GM12878 (cell line): ENCODE measurements around the gene SNX8. TPM values are rescaled to one million over a fixed set of nuclear protein-coding genes. Genes with fewer than 3 reads are reported as not detected.

ENCODE experiments used
- ASH2L ChIP-seq: fragments of 300-600, 200-600 bp; sonication (generic); IDR thresholded peaks from 2 replicates; pipeline ENCODE4 v1.6.1; 2017; ENCODE audit warnings: low read depth, mild to moderate bottlenecking, borderline replicate concordance
- BHLHE40 ChIP-seq, 2 experiments: fragments of 450-650 bp in 1 of 2; IDR thresholded peaks; 2 replicates each; pipeline ENCODE4 v1.6.1; 2011 to 2017; ENCODE audit warnings: low read depth in 2 of 2, borderline replicate concordance in 1 of 2, improper control_type of control experiment in 1 of 2, low read length in 1 of 2, mild to moderate bottlenecking in 1 of 2
- BMI1 ChIP-seq: fragments of 450-650 bp; IDR thresholded peaks from 2 replicates; pipeline ENCODE4 v1.6.1; 2016; ENCODE audit warnings: mild to moderate bottlenecking, moderate library complexity, borderline replicate concordance
- EGR1 ChIP-seq, 2 experiments: IDR thresholded peaks; 1 replicate in 1 of 2; 2 replicates in 1 of 2; pipeline ENCODE4 v1.6.1; 2011 to 2012; ENCODE audit warnings: low read depth in 2 of 2, low read length in 2 of 2, borderline replicate concordance in 1 of 2, mild to moderate bottlenecking in 1 of 2, moderate library complexity in 1 of 2
- HDAC6 ChIP-seq: fragments of 200-600 bp; sonication (generic); IDR thresholded peaks from one replicate; pipeline ENCODE4 v1.8.0; 2017; ENCODE audit warnings: antibody characterized with exemption; ENCODE audit not compliant: unreplicated experiment
- IRF4 ChIP-seq: IDR thresholded peaks from 2 replicates; pipeline ENCODE4 v1.6.1; 2011; ENCODE audit warnings: low read depth, low read length
- KDM1A ChIP-seq: fragments of 200-600 bp; sonication (generic); IDR thresholded peaks from 2 replicates; pipeline ENCODE4 v1.6.1; 2016; ENCODE audit warnings: borderline replicate concordance
- MEF2B ChIP-seq: fragments of 450-650 bp; IDR thresholded peaks from 2 replicates; pipeline ENCODE4 v1.6.1; 2018; ENCODE audit warnings: mild to moderate bottlenecking, moderate library complexity; ENCODE audit not compliant: partially characterized antibody, poor library complexity, severe bottlenecking
- MXI1 ChIP-seq: fragments of 150-350 bp; IDR thresholded peaks from 2 replicates; pipeline ENCODE4 v1.6.1; 2011; ENCODE audit warnings: low read depth, mild to moderate bottlenecking, inconsistent platforms, low read length, improper control_type of control experiment
- MYC ChIP-seq: IDR thresholded peaks from 2 replicates; pipeline ENCODE4 v1.6.1; 2011; ENCODE audit warnings: mild to moderate bottlenecking, low read length, moderate library complexity, inconsistent platforms; ENCODE audit not compliant: insufficient read depth, insufficient replicate concordance, insufficient read length, severe bottlenecking
- NBN ChIP-seq: fragments of 450-650 bp; IDR thresholded peaks from 2 replicates; pipeline ENCODE4 v1.6.1; 2016
- PAX5 ChIP-seq: IDR thresholded peaks from 2 replicates; pipeline ENCODE4 v1.6.1; 2011; ENCODE audit warnings: low read depth, low read length, borderline replicate concordance
- POU2F2 ChIP-seq: IDR thresholded peaks from 3 replicates; pipeline ENCODE4 v1.6.1; 2011; ENCODE audit warnings: low read depth, mild to moderate bottlenecking, low read length, borderline replicate concordance
- RBBP5 ChIP-seq: fragments of 200-600 bp; sonication (generic); conservative IDR thresholded peaks from 2 replicates; pipeline ENCODE4 v1.6.1; 2016
- RFX5 ChIP-seq: IDR thresholded peaks from 2 replicates; pipeline ENCODE4 v1.6.1; 2011; ENCODE audit warnings: low read depth, low read length, improper control_type of control experiment
- SUPT20H ChIP-seq: IDR thresholded peaks from 2 replicates; pipeline ENCODE4 v1.6.1; 2011; ENCODE audit warnings: low read depth, mild to moderate bottlenecking, low read length, moderate library complexity, borderline replicate concordance; ENCODE audit not compliant: control insufficient read depth
- TAF1 ChIP-seq: IDR thresholded peaks from 2 replicates; pipeline ENCODE4 v1.6.1; 2011; ENCODE audit warnings: mild to moderate bottlenecking, low read depth, low read length, borderline replicate concordance
- TCF3 ChIP-seq: IDR thresholded peaks from 2 replicates; pipeline ENCODE4 v1.6.1; 2012; ENCODE audit warnings: low read depth, mild to moderate bottlenecking, low read length, borderline replicate concordance; ENCODE audit not compliant: insufficient read depth
- ZNF274 ChIP-seq: IDR thresholded peaks from one replicate; pipeline ENCODE4 v1.8.0; 2011; ENCODE audit not compliant: insufficient read length, insufficient read depth
- polyA plus RNA-seq, 11 experiments: library from polyadenylated mRNA; depleted of rRNA in 4 of 11; unstranded in 6 of 11; stranded (reverse) in 5 of 11; fragments of >200 nt; fragmentation: Nextera tagmentation in 4 of 11; fragmentation: Illumina TruSeq in 1 of 11; extraction: Ambion mirVana in 4 of 11; extraction: Trizol in 1 of 11; gene quantifications; 1 replicate in 1 of 11; 2 replicates in 10 of 11; pipeline versions ENCODE4 v1.2.1 to v1.2.3, GENCODE V29; 2011 to 2016; ENCODE audit warnings: inconsistent platforms in 2 of 11, missing spikeins in 2 of 11, low read depth in 1 of 11
- total RNA-seq, 4 experiments: library from RNA; depleted of rRNA in 3 of 4; stranded (reverse); fragments of >200 nt in 3 of 4; fragmentation: Illumina TruSeq in 1 of 4; extraction: Trizol in 1 of 4; gene quantifications; 2 replicates each; pipeline versions ENCODE4 v1.2.1 to v1.2.3, GENCODE V29; 2013 to 2021
- TF ChIP-seq, protein P1 (sequence below): fragments of 450-650 bp; IDR thresholded peaks from 2 replicates; pipeline ENCODE4 v1.6.1; 2017; ENCODE audit warnings: mild to moderate bottlenecking, moderate library complexity
- TF ChIP-seq, protein P2 (sequence below): IDR thresholded peaks from 2 replicates; pipeline ENCODE4 v1.6.1; 2011; ENCODE audit warnings: low read depth, low read length, improper control_type of control experiment, borderline replicate concordance
- TF ChIP-seq, protein P3 (sequence below): fragments of 450-650 bp; formaldehyde crosslinking; IDR thresholded peaks from 2 replicates; pipeline ENCODE4 v1.4.0; 2020; ENCODE audit warnings: mild to moderate bottlenecking, moderate library complexity

SNX8 gene
- total and polyA plus RNA-seq, 10 of the 15 experiments (the other 5 are each of a cell fraction or from before 2014, with no cell fraction given) = 6.4 to 210 (median 97.6) TPM

DNA sequence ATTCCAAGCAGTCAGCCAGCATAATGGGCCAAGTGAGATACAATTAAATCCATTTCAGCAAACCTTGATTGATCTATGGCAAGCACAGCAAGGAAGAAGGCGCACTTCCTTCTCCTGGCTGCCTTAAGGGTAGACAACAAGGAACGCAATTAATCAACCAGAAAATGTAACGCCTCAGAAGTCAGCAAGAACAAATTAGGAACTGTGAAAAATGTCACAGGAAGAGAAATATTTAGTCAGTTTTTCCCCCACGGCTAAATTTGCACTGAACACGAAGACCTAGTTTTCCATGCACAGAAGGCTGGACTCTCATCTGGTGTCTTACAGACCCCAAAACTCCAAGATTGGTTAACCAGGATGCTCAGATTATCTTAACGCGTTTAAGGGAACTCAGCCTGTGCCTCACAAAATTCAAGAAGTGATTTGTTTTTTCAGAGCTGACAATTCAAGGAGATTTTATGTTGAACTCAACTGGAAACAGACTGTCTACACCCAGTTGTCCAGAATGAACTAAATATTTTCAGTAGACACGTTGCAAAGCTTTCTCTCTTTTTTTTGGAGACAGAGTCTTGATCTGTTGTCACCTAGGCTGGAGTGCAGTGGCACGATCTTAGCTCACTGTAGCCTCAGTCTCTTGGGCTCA is 14.2 kb downstream of the SNX8 start (continued):
- no peak for TF ChIP-seq RBBP5
- TF ChIP-seq TAF1 = no peak
- TF ChIP-seq EGR1 (IDR thresholded peaks at IDR 0.05; ENCODE audit: borderline replicate concordance in 1 of 2, low read depth in 2 of 2, low read length in 2 of 2) = no peak
- TF ChIP-seq MYC = no peak
- TF ChIP-seq TCF3 = no peak
- TF ChIP-seq, protein P1, sequence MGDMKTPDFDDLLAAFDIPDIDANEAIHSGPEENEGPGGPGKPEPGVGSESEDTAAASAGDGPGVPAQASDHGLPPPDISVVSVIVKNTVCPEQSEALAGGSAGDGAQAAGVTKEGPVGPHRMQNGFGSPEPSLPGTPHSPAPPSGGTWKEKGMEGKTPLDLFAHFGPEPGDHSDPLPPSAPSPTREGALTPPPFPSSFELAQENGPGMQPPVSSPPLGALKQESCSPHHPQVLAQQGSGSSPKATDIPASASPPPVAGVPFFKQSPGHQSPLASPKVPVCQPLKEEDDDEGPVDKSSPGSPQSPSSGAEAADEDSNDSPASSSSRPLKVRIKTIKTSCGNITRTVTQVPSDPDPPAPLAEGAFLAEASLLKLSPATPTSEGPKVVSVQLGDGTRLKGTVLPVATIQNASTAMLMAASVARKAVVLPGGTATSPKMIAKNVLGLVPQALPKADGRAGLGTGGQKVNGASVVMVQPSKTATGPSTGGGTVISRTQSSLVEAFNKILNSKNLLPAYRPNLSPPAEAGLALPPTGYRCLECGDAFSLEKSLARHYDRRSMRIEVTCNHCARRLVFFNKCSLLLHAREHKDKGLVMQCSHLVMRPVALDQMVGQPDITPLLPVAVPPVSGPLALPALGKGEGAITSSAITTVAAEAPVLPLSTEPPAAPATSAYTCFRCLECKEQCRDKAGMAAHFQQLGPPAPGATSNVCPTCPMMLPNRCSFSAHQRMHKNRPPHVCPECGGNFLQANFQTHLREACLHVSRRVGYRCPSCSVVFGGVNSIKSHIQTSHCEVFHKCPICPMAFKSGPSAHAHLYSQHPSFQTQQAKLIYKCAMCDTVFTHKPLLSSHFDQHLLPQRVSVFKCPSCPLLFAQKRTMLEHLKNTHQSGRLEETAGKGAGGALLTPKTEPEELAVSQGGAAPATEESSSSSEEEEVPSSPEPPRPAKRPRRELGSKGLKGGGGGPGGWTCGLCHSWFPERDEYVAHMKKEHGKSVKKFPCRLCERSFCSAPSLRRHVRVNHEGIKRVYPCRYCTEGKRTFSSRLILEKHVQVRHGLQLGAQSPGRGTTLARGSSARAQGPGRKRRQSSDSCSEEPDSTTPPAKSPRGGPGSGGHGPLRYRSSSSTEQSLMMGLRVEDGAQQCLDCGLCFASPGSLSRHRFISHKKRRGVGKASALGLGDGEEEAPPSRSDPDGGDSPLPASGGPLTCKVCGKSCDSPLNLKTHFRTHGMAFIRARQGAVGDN = no peak
- TF ChIP-seq SUPT20H = no peak
- TF ChIP-seq RFX5 = no peak
- no peak for TF ChIP-seq MEF2B
- 0 out of 3 replicates have a peak, but pooled peaks have one; percentile 8 for TF ChIP-seq POU2F2
- no peak for TF ChIP-seq HDAC6
- TF ChIP-seq, protein P2, sequence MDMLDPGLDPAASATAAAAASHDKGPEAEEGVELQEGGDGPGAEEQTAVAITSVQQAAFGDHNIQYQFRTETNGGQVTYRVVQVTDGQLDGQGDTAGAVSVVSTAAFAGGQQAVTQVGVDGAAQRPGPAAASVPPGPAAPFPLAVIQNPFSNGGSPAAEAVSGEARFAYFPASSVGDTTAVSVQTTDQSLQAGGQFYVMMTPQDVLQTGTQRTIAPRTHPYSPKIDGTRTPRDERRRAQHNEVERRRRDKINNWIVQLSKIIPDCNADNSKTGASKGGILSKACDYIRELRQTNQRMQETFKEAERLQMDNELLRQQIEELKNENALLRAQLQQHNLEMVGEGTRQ = no peak
- peak; percentile 41; the same call in 1 of the 2 replicates for TF ChIP-seq BMI1
- 0 out of 2 replicates have a peak, but pooled peaks have one; percentile 18 for TF ChIP-seq IRF4
- no peak for TF ChIP-seq ASH2L
- TF ChIP-seq NBN = no peak
- no peak for TF ChIP-seq KDM1A
- 0 out of 4 replicates have a peak, but pooled peaks of 1 of the 2 experiments have one; percentile 24 for TF ChIP-seq BHLHE40 (IDR thresholded peaks at IDR 0.05; ENCODE audit: borderline replicate concordance in 1 of 2, low read depth in 2 of 2, low read length in 1 of 2)
- peak; percentile 95 for TF ChIP-seq MXI1
- TF ChIP-seq, protein P3, sequence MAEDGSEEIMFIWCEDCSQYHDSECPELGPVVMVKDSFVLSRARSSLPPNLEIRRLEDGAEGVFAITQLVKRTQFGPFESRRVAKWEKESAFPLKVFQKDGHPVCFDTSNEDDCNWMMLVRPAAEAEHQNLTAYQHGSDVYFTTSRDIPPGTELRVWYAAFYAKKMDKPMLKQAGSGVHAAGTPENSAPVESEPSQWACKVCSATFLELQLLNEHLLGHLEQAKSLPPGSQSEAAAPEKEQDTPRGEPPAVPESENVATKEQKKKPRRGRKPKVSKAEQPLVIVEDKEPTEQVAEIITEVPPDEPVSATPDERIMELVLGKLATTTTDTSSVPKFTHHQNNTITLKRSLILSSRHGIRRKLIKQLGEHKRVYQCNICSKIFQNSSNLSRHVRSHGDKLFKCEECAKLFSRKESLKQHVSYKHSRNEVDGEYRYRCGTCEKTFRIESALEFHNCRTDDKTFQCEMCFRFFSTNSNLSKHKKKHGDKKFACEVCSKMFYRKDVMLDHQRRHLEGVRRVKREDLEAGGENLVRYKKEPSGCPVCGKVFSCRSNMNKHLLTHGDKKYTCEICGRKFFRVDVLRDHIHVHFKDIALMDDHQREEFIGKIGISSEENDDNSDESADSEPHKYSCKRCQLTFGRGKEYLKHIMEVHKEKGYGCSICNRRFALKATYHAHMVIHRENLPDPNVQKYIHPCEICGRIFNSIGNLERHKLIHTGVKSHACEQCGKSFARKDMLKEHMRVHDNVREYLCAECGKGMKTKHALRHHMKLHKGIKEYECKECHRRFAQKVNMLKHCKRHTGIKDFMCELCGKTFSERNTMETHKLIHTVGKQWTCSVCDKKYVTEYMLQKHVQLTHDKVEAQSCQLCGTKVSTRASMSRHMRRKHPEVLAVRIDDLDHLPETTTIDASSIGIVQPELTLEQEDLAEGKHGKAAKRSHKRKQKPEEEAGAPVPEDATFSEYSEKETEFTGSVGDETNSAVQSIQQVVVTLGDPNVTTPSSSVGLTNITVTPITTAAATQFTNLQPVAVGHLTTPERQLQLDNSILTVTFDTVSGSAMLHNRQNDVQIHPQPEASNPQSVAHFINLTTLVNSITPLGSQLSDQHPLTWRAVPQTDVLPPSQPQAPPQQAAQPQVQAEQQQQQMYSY (CRISPR knock-in tag) = no peak
- TF ChIP-seq ZNF274 = no peak
- peak; percentile 35; the same call in 1 of the 2 replicates for TF ChIP-seq PAX5
